Activated gamma-delta T cell (primary cell): ENCODE measurements around the gene RGS7.
"Not testable (repeated sequence)": the region's sequence is repeated elsewhere in the genome, so short reads cannot be mapped to it uniquely, and the experiment has no call there.

Experiments
- DNase-seq: peaks from one replicate; lab custom pipeline; 2025; lab: John Stamatoyannopoulos, UW

Gene RGS7

GRCh38 chr1:241332037-241332409 lies 25.0 kb downstream of the RGS7 start:
- no peak for DNase-seq

GRCh38 chr1:241331328-241332036 lies 25.5 kb downstream of the RGS7 start:
- DNase-seq, result no peak

DNA sequence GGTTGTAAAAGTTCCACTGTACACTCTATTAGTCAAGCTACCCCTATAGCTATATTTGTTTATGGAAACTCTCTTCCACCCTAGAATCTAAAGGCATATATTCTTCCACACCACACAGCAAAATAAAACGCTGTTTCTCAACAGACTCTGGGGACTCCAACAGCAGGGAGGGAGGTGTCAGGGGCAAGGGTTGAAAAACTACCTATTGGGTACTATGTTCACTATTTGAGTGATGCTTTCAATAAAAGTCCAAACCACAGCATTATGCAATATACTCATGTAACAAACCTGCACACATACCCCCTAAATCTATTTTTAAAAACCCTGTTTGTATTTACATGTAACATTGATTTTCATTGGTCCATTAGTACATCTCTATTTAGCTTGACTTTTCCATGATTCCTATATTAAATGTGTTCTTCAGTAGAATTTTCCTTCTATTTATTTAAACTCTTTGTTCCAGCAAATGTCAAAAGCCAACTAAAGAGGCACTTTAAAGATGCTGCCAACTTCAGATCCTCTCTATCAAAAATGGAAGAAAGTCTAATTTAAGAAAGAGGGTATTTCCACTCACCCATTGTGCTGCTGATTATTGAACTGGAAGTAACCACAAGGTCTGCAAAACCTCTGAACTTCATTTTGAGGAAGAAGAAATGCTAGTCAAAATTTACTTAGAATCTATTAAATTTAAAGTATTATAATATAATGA lies 26.2 kb downstream of the RGS7 start:
- no peak for DNase-seq

DNA sequence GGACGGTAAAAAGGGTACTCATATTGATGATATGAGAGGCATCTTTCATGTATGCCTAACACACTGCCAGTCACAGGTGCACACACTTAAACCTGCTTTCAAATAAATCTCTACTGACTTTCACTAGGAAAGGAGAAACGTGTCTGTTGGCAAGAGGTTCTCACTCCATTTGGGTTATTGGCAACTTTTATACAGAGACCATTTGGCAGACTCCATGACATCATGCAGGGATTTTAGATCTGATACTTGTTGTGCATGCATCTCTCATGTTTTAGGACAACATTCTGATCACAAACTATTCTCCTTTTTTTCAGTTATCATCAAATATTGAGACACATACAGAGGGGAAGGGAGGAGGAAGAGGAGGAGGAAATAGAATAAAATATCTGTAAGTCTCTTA lies 31.5 kb downstream of the RGS7 start:
- no peak for DNase-seq

DNA sequence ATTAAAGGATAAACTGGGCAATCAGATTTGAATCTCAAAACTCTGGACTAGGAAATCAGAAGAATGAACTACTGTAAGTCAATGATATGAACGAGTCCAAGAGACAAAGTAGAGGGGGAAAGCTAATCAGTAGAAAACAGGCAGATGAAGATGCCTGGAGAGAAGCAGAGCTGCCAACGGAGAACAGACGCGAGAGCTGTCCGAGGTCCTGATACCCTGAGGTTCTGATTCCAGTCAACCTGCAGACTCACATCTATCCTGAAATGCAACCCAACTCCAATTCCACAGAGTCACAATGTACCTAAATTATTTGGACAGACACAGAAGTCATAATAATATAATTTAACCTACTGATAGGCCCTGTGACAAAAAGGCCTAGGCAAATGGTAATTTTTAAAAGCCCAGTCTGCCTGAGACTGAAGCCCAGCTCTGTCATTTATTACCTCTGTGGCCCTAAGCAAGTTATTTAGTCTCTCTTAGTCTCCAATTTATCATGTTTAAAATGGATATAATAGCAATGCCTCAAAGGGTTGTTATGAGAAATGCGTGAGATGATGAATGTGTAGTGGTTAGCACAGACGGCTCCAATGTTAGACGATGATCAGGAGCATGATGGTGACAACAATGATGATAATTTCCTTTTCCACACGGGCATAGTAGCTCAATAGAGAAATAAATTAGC lies 33.4 kb downstream of the RGS7 start:
- DNase-seq, result no peak

- DNase-seq, result no peak
Observed at GRCh38 chr1:241317676-241318075, 39.3 kb downstream of the RGS7 start.

DNA sequence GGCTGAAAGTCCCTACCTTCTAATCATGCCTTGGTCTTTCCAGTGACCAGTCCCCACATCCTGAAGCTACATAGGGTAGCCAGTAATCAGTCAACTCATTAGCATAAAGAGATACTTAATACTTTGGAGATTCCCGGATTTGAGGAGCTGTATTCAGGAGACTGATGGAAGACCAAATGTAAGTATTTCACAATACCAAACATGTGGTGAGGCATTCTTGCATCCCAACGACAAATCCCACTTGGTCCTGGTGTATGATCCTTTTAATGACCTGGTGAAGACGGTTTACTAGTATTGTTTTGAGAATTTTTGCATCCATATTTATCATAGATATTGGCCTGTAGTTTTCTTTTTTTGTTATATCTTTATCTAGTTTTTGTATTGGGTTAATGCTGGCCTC lies 40.6 kb downstream of the RGS7 start:
- no peak for DNase-seq

- no peak for DNase-seq
Observed at GRCh38 chr1:241311056-241311746, 45.8 kb downstream of the RGS7 start.

DNA sequence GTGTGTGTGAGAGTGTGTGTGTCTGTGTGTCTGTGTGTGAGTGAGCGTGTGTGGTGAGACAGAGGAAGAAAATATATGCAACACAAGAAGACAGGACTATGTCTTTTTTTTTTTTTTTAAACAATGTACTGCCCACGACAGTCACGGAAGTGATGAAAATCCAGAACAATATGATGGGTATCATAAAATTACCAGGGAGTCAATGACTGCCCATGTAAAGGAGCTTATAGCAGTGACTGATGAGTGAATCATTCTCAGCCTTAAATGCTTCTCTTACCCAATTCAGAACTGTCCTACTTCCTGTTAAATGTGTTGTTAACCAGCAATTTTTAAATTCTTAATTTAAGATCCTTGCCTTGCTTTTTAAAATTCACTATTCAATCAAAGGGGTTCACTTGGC lies 46.6 kb downstream of the RGS7 start:
- DNase-seq, result no peak

- DNase-seq, result no peak
Observed at GRCh38 chr1:241309651-241310050, 47.4 kb downstream of the RGS7 start.

DNA sequence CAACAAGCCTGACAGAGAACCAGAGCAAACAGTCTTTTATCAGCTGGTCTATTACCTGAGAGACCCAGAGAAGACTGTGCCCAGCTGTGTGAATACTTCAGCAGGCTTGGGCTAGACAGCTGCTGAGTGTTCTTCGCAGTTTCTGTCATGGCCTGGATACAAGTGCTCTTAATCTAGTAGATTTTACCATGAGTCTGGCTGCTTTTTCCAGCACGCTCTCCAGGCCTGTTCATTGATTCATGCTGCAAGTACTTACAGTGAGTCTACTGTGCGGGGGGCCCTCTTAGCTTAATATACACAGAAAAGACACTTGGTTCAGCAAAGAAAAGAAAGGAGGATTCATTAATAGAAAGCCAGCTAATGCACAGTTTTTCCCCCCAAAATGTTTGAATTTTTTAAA lies 48.5 kb downstream of the RGS7 start:
- DNase-seq, result no peak

- no peak for DNase-seq
Observed at GRCh38 chr1:241308011-241308410, 49.0 kb downstream of the RGS7 start.

DNA sequence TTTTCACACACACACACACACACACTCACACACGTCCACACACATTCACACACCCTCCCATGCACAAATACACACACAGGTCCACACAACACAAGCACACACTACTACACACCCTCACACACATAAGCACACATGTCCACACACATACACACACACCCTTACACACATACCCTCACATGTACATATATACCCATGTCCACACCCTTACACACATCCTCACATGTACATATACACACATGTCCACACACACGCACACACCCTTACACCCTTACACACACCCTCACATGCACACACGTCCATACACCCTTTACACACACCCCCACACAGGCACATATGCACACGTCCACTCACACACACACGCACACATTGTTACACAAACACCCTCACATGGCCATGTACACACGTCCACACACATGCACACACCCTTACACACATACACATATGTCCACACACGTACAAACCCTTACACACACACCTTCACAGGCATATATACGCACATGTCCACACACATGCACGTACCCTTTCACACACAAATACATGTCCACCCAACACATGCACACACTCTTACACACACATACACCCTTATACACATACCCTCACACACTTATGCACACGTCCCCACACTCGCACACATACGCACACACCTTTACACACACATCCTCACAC lies 50.7 kb downstream of the RGS7 start:
- no peak for DNase-seq

DNA sequence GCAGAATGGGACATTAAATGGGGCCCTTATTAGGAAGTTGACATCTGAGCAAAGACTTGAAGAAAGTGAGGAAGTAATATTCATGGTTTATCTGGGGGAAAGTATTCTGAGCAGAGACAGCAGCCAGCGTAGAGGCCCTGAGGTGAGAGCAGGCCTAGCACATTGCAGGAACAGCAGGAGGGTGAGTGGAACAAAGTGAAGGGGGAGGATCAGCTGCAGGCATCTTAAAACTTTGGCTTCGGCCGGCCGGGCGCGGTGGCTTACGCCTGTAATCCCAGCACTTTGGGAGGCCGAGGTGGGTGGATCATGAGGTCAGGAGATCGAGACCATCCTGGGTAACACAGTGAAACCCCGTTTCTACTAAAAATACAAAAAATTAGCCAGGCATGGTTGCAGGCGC lies 55.0 kb downstream of the RGS7 start:
- not testable (repeated sequence) for DNase-seq

DNA sequence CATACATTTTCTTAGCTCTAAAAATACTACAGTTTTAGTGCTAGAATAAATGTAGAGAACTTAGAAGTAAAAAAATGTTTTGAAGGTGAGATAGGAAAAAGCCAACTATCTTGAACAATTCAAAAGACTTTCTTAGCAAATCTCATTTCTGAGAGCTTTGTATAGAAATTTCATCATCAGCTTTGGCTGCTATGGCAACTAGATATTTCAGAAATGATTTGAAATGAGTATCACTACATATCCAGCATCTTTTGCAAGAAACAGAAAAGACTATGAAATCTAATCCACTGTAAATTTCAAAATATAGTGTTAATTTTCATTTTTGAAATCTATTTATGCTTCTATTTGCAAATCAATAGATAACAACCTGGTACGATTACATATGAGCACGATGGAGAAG lies 57.7 kb downstream of the RGS7 start:
- no peak for DNase-seq

- no peak for DNase-seq
Observed at GRCh38 chr1:241292973-241293372, 64.0 kb downstream of the RGS7 start.

- DNase-seq, result not testable (repeated sequence)
Observed at GRCh38 chr1:241291548-241291947, 65.5 kb downstream of the RGS7 start.

DNA sequence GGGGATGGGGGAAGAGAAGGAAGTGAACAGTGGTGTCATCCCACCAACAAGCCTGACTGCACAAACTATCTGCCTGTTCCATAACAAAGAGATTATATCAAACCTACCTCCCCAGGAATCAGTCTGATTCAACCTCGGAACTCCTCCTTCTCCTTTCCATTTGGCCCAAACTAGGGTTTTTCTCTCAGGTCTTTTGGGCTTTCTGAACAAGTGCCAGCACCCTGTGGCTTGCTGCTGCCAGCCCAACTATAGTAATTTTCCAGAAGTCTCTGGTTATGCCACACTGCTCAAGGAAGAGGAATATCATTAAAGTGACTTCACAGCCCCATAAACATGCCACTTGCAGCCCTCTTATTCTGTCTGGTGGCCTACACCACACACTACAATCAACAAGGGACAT lies 70.5 kb downstream of the RGS7 start:
- DNase-seq, result no peak

DNA sequence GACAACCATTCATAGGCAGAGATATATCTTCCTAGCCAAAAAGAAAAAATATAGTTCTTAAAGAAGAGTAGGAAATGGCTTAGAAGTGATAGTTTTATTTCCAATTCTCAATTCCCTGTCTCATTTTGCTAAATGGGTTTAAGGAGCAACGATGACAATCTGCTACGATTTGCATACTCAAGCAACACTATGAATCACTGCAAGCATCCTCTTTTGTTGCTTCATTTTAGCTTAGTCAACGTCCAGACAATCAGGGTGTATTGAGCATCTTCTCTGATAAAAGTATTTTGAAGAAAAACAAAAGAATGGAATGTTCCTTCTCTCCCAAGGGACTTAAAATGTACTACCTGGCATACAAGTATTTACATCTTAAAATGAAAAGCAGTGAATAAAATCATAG lies 80.6 kb downstream of the RGS7 start:
- no peak for DNase-seq

DNA sequence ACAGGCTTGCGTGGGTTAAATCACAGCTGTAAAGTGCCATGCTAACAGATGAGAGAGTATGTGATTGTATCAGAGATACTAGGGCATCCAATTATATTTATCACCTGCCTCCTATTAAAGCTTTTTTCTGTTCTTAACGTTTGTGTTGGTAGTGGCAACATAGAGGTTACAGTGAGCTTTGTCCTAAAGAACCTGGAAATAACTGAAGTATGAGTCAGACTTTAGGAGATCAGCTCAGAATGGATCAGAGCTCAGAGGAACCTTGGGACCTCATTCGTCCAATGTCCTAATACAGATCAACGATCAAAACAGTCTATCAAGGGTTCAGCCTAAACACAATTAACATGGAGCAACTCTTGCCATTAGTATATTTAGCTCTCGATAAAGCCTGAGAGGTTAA lies 81.0 kb downstream of the RGS7 start:
- no peak for DNase-seq

DNA sequence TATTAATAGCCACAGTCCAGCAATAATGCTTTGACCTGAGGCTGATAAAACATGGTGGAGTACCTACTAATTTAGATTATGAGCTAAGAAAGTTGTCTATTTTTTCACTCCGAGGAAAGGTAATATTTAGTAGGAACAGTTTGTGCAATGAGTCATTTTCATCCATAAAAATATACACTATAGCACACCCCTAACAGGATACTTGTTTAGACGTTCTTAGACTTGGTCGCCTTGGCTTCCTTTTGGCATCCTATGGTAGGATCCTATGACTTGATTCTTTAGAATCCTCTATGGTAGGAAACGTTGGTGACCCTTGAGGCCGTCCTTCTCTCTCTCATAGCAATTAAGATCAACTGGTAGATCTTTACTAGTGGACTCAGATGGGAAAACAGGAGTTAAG lies 81.8 kb downstream of the RGS7 start:
- DNase-seq, result no peak

GRCh38 chr1:241274693-241275092 lies 82.3 kb downstream of the RGS7 start:
- no peak for DNase-seq
